Loucy (cell line): ENCODE measurements around the gene PARM1.

Experiments
- H2AFZ ChIP-seq: fragments of 200-600 bp; sonication (generic); 2 replicates; pipeline ENCODE4 v1.6.0; 2016; ENCODE audit warnings: antibody characterized with exemption, mild to moderate bottlenecking, low read length, moderate library complexity
- H3F3A ChIP-seq: fragments of 200-600 bp; 2 replicates; pipeline ENCODE4 v1.6.0; 2016; ENCODE audit warnings: antibody characterized with exemption, low read depth, mild to moderate bottlenecking
- H3K27me3 ChIP-seq: fragments of 200-600 bp; sonication (generic); 2 replicates; pipeline ENCODE4 v1.6.1; 2014; ENCODE audit warnings: low read length, mild to moderate bottlenecking; ENCODE audit not compliant: insufficient read depth, poor library complexity, severe bottlenecking
- H3K36me3 ChIP-seq: fragments of 200-600 bp; sonication (generic); 2 replicates; pipeline ENCODE4 v1.6.1; 2016; ENCODE audit warnings: low read length; ENCODE audit not compliant: insufficient read depth
- H3K4me1 ChIP-seq: fragments of 200-600 bp; sonication (generic); 2 replicates; pipeline ENCODE4 v1.5.1; 2014; ENCODE audit warnings: low read length, mild to moderate bottlenecking; ENCODE audit not compliant: insufficient read depth, poor library complexity, severe bottlenecking
- H3K4me2 ChIP-seq: fragments of 200-600 bp; sonication (generic); 2 replicates; pipeline ENCODE4 v1.6.0; 2014; ENCODE audit warnings: antibody characterized with exemption, low read length, low read depth, mild to moderate bottlenecking; ENCODE audit not compliant: poor library complexity, severe bottlenecking
- H3K4me3 ChIP-seq: fragments of 200-600 bp; sonication (generic); 2 replicates; pipeline ENCODE4 v1.5.1; 2014; ENCODE audit warnings: low read length, mild to moderate bottlenecking, mixed read lengths; ENCODE audit not compliant: poor library complexity, severe bottlenecking
- H3K79me2 ChIP-seq: fragments of 200-600 bp; sonication (generic); 2 replicates; pipeline ENCODE4 v1.6.1; 2014; ENCODE audit warnings: low read length; ENCODE audit not compliant: insufficient read depth
- H3K9ac ChIP-seq: fragments of 200-600 bp; sonication (generic); 2 replicates; pipeline ENCODE4 v1.6.0; 2014; ENCODE audit warnings: mild to moderate bottlenecking, low read depth, low read length, moderate library complexity; ENCODE audit not compliant: poor library complexity, severe bottlenecking
- H3K9me2 ChIP-seq: fragments of 200-600 bp; sonication (generic); replicated peaks from 2 replicates; pipeline ENCODE4 v1.6.1; 2016; ENCODE audit warnings: low read depth, low read length, mixed read lengths
- H3K9me3 ChIP-seq: fragments of 200-600 bp; sonication (generic); 2 replicates; pipeline ENCODE4 v1.6.1; 2014; ENCODE audit warnings: mild to moderate bottlenecking, antibody characterized with exemption, low read length, low read depth; ENCODE audit not compliant: insufficient read depth
- H4K20me1 ChIP-seq: fragments of 200-600 bp; sonication (generic); 2 replicates; pipeline ENCODE4 v1.6.0; 2014; ENCODE audit warnings: antibody characterized with exemption, low read length, mild to moderate bottlenecking; ENCODE audit not compliant: insufficient read depth, poor library complexity, severe bottlenecking
- EZH2phosphoT487 ChIP-seq: fragments of 200-600 bp; IDR thresholded peaks from 2 replicates; pipeline ENCODE4 v1.6.1; 2018; ENCODE audit warnings: antibody characterized with exemption, mild to moderate bottlenecking, moderate library complexity, borderline replicate concordance
- TF ChIP-seq, protein P1 (sequence below): fragments of 200-600 bp; sonication (generic); conservative IDR thresholded peaks from 2 replicates; pipeline ENCODE4 v1.5.1; 2014; ENCODE audit warnings: mild to moderate bottlenecking, antibody characterized with exemption, low read length

PARM1 gene

DNA sequence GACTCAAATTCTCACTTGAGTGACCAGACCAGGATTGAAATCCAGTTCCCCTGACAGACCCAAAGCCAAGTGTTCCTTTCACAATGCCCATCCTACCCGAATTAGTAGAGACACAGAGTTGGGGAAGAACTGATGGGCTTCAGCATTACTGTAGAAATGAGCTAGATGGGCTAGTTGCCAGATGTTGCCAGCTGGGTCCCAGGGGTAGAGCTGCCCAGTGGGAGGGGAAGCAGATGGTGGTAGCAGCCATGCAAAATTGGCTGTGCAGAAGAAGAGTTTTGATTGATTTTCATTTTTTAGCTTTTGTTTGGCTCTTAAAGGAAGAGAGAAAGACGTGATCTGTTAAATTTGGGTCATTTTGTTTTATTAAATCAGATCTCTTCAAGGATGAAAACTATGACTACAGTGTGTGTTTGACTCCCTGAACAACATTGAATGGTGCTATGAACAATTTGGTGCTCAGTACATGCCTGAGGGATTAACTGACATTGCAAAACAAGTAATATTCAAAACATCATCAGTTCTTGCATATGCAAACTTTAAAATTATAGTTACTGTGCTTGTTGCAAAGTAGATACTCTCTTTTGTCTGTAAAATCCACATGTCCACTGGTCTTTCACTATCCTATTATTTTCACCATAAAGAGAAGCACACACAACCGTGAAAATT lies 86.0 kb downstream of the PARM1 start:
- no peaks in the 10 kb centered on the region for H3K36me3 ChIP-seq
- no peak overlapping the region for H3K4me2 ChIP-seq
- H4K20me1 ChIP-seq: no peaks in the 10 kb centered on the region
- TF ChIP-seq EZH2phosphoT487: no peak
- TF ChIP-seq, protein P1, sequence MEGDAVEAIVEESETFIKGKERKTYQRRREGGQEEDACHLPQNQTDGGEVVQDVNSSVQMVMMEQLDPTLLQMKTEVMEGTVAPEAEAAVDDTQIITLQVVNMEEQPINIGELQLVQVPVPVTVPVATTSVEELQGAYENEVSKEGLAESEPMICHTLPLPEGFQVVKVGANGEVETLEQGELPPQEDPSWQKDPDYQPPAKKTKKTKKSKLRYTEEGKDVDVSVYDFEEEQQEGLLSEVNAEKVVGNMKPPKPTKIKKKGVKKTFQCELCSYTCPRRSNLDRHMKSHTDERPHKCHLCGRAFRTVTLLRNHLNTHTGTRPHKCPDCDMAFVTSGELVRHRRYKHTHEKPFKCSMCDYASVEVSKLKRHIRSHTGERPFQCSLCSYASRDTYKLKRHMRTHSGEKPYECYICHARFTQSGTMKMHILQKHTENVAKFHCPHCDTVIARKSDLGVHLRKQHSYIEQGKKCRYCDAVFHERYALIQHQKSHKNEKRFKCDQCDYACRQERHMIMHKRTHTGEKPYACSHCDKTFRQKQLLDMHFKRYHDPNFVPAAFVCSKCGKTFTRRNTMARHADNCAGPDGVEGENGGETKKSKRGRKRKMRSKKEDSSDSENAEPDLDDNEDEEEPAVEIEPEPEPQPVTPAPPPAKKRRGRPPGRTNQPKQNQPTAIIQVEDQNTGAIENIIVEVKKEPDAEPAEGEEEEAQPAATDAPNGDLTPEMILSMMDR: no peak
- H2AFZ ChIP-seq: no peak overlapping the region
- H3K79me2 ChIP-seq: no peaks in the 10 kb centered on the region
- H3K9me3 ChIP-seq: no peaks in the 10 kb centered on the region
- H3K9me2 ChIP-seq: no peaks in the 10 kb centered on the region
- no peak overlapping the region for H3K4me3 ChIP-seq
- H3F3A ChIP-seq: no peaks in the 10 kb centered on the region
- no peaks in the 10 kb centered on the region for H3K27me3 ChIP-seq
- H3K4me1 ChIP-seq: no peaks in the 10 kb centered on the region
- no peak overlapping the region for H3K9ac ChIP-seq

DNA sequence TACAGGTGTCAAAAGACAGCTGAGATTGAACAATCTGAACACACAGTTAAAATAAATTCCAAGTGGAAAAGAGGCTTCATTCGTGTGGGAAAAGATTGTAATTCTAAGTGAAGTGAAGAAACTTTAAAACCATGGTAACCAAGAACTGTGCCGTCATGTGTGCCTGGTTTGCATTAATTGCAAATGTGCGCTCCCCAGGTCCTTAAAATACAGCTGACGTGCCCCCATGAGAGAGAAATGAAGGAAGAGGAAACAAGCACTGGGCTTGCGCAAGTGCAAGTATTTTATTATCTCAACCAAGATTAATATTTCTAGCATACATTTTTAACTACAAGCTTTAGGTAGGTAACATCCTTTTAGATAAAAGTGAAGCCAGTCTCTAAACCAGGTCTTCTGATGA lies 92.5 kb downstream of the PARM1 start:
- H4K20me1 ChIP-seq: no peaks in the 10 kb centered on the region
- H3F3A ChIP-seq: no peaks in the 10 kb centered on the region
- H3K36me3 ChIP-seq: no peaks in the 10 kb centered on the region
- no peak for TF ChIP-seq EZH2phosphoT487
- TF ChIP-seq, protein P1: no peak
- H3K4me3 ChIP-seq: no peak overlapping the region
- H2AFZ ChIP-seq: no peak overlapping the region
- H3K4me2 ChIP-seq: no peak overlapping the region
- no peaks in the 10 kb centered on the region for H3K79me2 ChIP-seq
- H3K9me3 ChIP-seq: no peaks in the 10 kb centered on the region
- H3K4me1 ChIP-seq: no peaks in the 10 kb centered on the region
- H3K27me3 ChIP-seq: no peaks in the 10 kb centered on the region
- no peak overlapping the region for H3K9ac ChIP-seq
- H3K9me2 ChIP-seq: no peaks in the 10 kb centered on the region

DNA sequence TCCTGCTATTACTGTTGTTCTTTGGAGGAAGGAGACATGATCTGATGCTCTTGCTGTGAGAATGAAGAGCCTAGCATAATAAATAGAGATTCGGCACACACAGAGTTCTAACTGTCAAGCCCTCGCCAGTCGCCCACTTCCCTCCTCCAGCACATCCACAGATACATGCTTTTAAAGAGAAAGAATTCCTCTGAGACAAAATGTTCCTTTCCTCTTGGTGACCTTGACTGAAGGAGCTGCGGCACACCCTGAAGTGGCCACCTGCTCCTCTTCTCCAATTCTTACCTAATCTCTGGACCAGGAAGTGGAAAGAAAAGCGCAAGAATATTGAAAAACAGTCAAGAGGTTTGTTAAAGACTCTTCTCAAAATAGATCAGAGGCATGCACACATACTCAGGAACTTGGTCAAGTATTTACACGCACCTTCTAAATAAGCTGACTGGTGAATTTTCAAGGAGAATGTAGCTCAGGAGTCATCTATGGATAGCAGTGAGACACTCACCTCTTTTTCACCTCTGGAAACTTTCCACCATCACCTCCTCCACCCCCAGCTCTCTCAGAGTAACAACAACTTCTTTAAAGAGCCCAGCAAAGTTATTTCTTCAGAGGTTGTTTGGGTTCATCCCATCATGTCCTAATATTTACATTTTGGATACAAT lies 95.4 kb downstream of the PARM1 start:
- H3F3A ChIP-seq: no peaks in the 10 kb centered on the region
- no peaks in the 10 kb centered on the region for H3K4me1 ChIP-seq
- no peaks in the 10 kb centered on the region for H3K9me3 ChIP-seq
- no peaks in the 10 kb centered on the region for H4K20me1 ChIP-seq
- no peak overlapping the region for H2AFZ ChIP-seq
- no peaks in the 10 kb centered on the region for H3K36me3 ChIP-seq
- TF ChIP-seq, protein P1: no peak
- TF ChIP-seq EZH2phosphoT487: no peak
- no peak overlapping the region for H3K4me3 ChIP-seq
- no peaks in the 10 kb centered on the region for H3K79me2 ChIP-seq
- H3K4me2 ChIP-seq: no peak overlapping the region
- H3K9ac ChIP-seq: no peak overlapping the region
- no peaks in the 10 kb centered on the region for H3K27me3 ChIP-seq
- H3K9me2 ChIP-seq: no peaks in the 10 kb centered on the region
